Smooth muscle cell (in vitro differentiated cells): Measurements from ENCODE around the gene NR2C2. TPM values are rescaled to one million over a fixed set of nuclear protein-coding genes. Genes with fewer than 3 reads are reported as not detected.

Experiments used
- DNase-seq: peaks from one replicate; lab custom pipeline; 2025; ENCODE audit not compliant: unreplicated experiment; lab: John Stamatoyannopoulos, UW
- H2AFZ ChIP-seq: fragments of 200-600 bp; sonication (generic); 2 replicates; pipeline ENCODE4 v1.6.0; 2016; ENCODE audit warnings: antibody characterized with exemption, low read depth, mild to moderate bottlenecking
- H3F3A ChIP-seq: fragments of 200-600 bp; sonication (generic); 2 replicates; pipeline ENCODE4 v1.6.0; 2017; ENCODE audit warnings: antibody characterized with exemption, low read depth
- H3K27ac ChIP-seq: fragments of 200-600 bp; sonication (generic); 2 replicates; pipeline ENCODE4 v1.5.1; 2016; ENCODE audit warnings: low read depth, mild to moderate bottlenecking
- H3K27me3 ChIP-seq: fragments of 200-600 bp; sonication (generic); 2 replicates; pipeline ENCODE4 v1.6.1; 2016; ENCODE audit warnings: low read depth, mild to moderate bottlenecking
- H3K36me3 ChIP-seq: fragments of 200-600 bp; sonication (generic); 2 replicates; pipeline ENCODE4 v1.5.1; 2016; ENCODE audit warnings: low read depth
- H3K4me1 ChIP-seq: fragments of 200-600 bp; sonication (generic); 2 replicates; pipeline ENCODE4 v1.5.1; 2016; ENCODE audit warnings: low read depth
- H3K4me2 ChIP-seq: fragments of 200-600 bp; sonication (generic); 2 replicates; pipeline ENCODE4 v1.6.0; 2016; ENCODE audit warnings: mild to moderate bottlenecking
- H3K4me3 ChIP-seq: fragments of 200-600 bp; sonication (generic); 2 replicates; pipeline ENCODE4 v1.5.1; 2016; ENCODE audit warnings: mild to moderate bottlenecking
- H3K79me2 ChIP-seq: fragments of 200-600 bp; sonication (generic); 2 replicates; pipeline ENCODE4 v1.6.0; 2016; ENCODE audit warnings: low read depth, mild to moderate bottlenecking
- H3K9ac ChIP-seq: fragments of 200-600 bp; sonication (generic); 2 replicates; pipeline ENCODE4 v1.6.0; 2016; ENCODE audit warnings: low read depth
- H3K9me3 ChIP-seq: fragments of 200-600 bp; sonication (generic); replicated peaks from 2 replicates; pipeline ENCODE4 v1.5.1; 2016; ENCODE audit warnings: low read depth
- H4K20me1 ChIP-seq: fragments of 200-600 bp; sonication (generic); 2 replicates; pipeline ENCODE4 v1.6.0; 2016; ENCODE audit warnings: low read depth
- CTCF ChIP-seq: fragments of 200-600 bp; sonication (generic); IDR thresholded peaks from 2 replicates; pipeline ENCODE4 v1.5.1; 2017; ENCODE audit warnings: borderline replicate concordance, mild to moderate bottlenecking, antibody characterized with exemption; ENCODE audit not compliant: insufficient read depth, poor library complexity, severe bottlenecking
- WGBS: methylation state at CpG from one replicate; pipeline ENCODE4 v1.1.7; 2016; ENCODE audit warnings: low lambda C conversion rate; 5-methylcytosine and 5-hydroxymethylcytosine counted together
- polyA plus RNA-seq: library from polyadenylated mRNA; unstranded; fragments of >200 nt; fragmentation: Nextera tagmentation; extraction: Ambion mirVana; gene quantifications from 2 replicates; pipeline ENCODE4 v1.2.1, GENCODE V29; 2016
- total RNA-seq: library from RNA; depleted of rRNA; stranded (reverse); fragments of >200 nt; gene quantifications from 2 replicates; pipeline ENCODE4 v1.2.3, GENCODE V29; 2014

NR2C2 gene
- total and polyA plus RNA-seq, 2 experiments from 2014 or later = 11.6 to 28.5 TPM

- Histone ChIP-seq H3K27me3 (no peaks in the 10 kb centered on the region), H3K4me1 (peaks cover 6% of the 10 kb centered on the region), H3K9me3 (no peaks in the 10 kb centered on the region), H3K9ac (no peak overlapping the region), H3K4me3 (no peak overlapping the region), H3K36me3 (peaks cover 5% of the 10 kb centered on the region), H2AFZ (no peak overlapping the region), H3K79me2 (peaks cover 9% of the 10 kb centered on the region), H3K4me2 (no peak overlapping the region), H4K20me1 (peaks cover 13% of the 10 kb centered on the region), H3F3A (peaks cover 17% of the 10 kb centered on the region), H3K27ac (no peak overlapping the region)
- 83% methylated on average over 1 of the region's 1 CpG for WGBS
- DNase-seq = no peak
- no peak for TF ChIP-seq CTCF
Measured at GRCh38 chr3:15045667-15046066, 98.3 kb downstream of the NR2C2 start.

DNA sequence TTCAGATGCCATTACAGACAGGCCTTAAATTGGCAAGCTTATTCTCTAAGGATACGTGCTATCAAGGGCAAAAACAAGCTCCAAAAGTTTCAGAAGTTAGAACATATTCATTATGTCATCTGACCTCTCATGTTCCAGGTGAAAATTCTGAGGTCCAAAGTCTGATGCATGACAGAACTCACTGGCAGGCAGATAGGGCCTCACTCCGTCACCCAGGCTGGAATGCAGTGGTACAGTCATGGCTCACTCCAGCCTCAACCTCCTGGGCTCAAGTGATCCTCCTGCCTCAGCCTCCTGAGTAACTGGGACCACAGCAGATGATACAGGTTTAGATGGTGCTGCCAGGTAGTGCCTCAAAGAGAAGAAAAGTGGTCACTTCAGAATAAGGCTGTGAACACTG lies 102.2 kb downstream of the NR2C2 start:
- Histone ChIP-seq H3K79me2 (peaks cover 21% of the 10 kb centered on the region), H3K36me3 (peaks cover 5% of the 10 kb centered on the region), H3K4me3 (no peak overlapping the region)

DNA sequence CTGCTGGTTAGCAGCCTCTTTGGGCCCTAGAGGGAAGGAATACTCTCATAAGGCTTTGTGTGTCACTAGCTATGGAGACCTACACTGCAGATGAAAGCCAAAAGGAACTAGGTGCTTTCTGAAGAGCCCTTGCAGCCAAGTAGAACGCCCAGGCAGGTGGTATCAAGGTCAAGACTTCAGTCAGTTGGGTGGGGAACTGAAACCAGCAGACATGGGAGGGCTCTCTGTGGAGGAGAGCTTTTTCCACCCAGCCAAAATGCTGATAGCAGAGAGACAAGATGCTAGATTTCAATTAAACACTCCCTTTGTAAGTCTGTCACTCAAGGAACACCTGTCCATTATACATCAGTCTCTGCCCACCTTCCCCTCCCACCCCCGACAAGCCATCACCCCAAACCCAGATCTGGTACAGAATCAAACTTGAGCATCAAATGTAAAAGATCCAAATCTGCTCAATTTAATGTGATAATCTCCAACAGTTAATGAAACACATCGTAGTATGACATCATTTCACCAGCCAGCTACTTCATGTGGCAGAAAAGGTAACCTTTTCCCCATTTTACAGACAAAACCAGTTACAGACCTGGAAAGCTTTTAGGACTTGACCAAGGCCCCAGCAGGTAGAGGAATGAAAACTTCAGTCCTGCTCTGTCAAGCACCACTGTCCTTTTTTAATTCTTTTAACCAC lies 103.2 kb downstream of the NR2C2 start:
- WGBS = 97% methylated on average over 3 of the region's 3 CpGs
- H3K79me2 ChIP-seq = peaks cover 29% of the 10 kb centered on the region
- H3K4me3 ChIP-seq = no peak overlapping the region
- no peak for TF ChIP-seq CTCF
- H3K36me3 ChIP-seq = peaks cover 5% of the 10 kb centered on the region
- H3K9me3 ChIP-seq = no peaks in the 10 kb centered on the region
- no peak overlapping the region for H3K4me2 ChIP-seq
- H3K27ac ChIP-seq = no peak overlapping the region
- H4K20me1 ChIP-seq = peaks cover 51% of the 10 kb centered on the region
- no peak overlapping the region for H3K9ac ChIP-seq
- no peaks in the 10 kb centered on the region for H3K27me3 ChIP-seq
- DNase-seq = no peak
- peaks cover 7% of the 10 kb centered on the region for H3K4me1 ChIP-seq
- H2AFZ ChIP-seq = no peak overlapping the region
- no peaks in the 10 kb centered on the region for H3F3A ChIP-seq

More for the DNA sequence above, 102.2 kb downstream of the NR2C2 start:
- Histone ChIP-seq H3F3A (no peaks in the 10 kb centered on the region), H3K27ac (no peak overlapping the region), H4K20me1 (peaks cover 43% of the 10 kb centered on the region), H3K9ac (no peak overlapping the region), H2AFZ (no peak overlapping the region), H3K9me3 (no peaks in the 10 kb centered on the region), H3K27me3 (no peaks in the 10 kb centered on the region), H3K4me1 (peaks cover 7% of the 10 kb centered on the region), H3K4me2 (no peak overlapping the region)
- TF ChIP-seq CTCF = no peak
- WGBS = 97% methylated on average over 2 of the region's 2 CpGs
- no peak for DNase-seq

DNA sequence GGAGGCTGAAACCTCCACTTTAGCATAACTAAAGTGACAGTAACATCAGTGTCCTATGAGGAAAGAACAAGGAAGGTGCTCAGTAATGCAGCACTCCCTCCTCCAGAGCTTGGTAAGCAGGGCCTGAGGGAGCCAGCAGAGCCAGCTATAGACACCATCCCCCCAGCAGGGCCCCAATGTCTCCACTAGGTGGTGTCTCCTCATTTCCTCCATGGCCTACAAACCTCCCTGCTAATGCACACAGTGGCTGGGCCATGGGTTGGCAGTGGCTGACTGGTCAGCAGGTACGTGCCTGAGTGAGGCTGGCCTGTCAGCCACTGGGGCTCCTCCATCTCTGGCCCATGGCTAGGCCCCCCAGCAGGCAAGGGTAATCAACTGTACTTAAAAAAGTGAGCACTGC lies 104.1 kb downstream of the NR2C2 start:
- no peaks in the 10 kb centered on the region for H3F3A ChIP-seq
- H3K4me3 ChIP-seq = no peak overlapping the region
- H3K9me3 ChIP-seq = no peaks in the 10 kb centered on the region
- no peak overlapping the region for H2AFZ ChIP-seq
- H3K4me2 ChIP-seq = no peak overlapping the region
- no peak overlapping the region for H3K9ac ChIP-seq
- WGBS = 57% methylated on average over 1 of the region's 1 CpG
- peaks cover 5% of the 10 kb centered on the region for H3K36me3 ChIP-seq
- peak; percentile 39 for TF ChIP-seq CTCF
- H3K27ac ChIP-seq = no peak overlapping the region
- peaks cover 31% of the 10 kb centered on the region for H3K79me2 ChIP-seq
- peaks cover 7% of the 10 kb centered on the region for H3K4me1 ChIP-seq
- H4K20me1 ChIP-seq = peaks cover 53% of the 10 kb centered on the region
- H3K27me3 ChIP-seq = no peaks in the 10 kb centered on the region
- no peak for DNase-seq
